Ovary (tissue), 9 donors: ENCODE data around the gene GALNTL6. TPM values are rescaled to one million over a fixed set of nuclear protein-coding genes. Genes with fewer than 3 reads are reported as not detected.

Source experiments
- DNase-seq, 5 donors: peaks; one replicate each; pipeline ENCODE4 v3.0.0-alpha.2; 2019 to 2020
- H3K27ac ChIP-seq, 2 donors: fragments of 200-600 bp; one replicate each; pipeline versions ENCODE4 v1.5.1 to v1.8.0; 2019 to 2022
- H3K27me3 ChIP-seq: fragments of 200-600 bp; one replicate; pipeline ENCODE4 v1.8.0; 2022
- H3K36me3 ChIP-seq: fragments of 200-600 bp; sonication (generic); one replicate; pipeline ENCODE4 v1.5.1; 2019
- H3K4me1 ChIP-seq: one replicate; pipeline ENCODE4 v1.8.1; 2013; ENCODE audit warnings: mild to moderate bottlenecking, moderate library complexity; ENCODE audit not compliant: insufficient read depth
- H3K4me3 ChIP-seq: fragments of 200-600 bp; sonication (generic); one replicate; pipeline ENCODE4 v1.5.1; 2017
- H3K9me3 ChIP-seq, 2 donors: fragments of 200-600 bp in 1 of 2; sonication (generic) in 1 of 2; one replicate each; pipeline versions ENCODE4 v1.5.1 to v1.8.1; 2013 to 2019; ENCODE audit warnings: mild to moderate bottlenecking in 1 of 2, moderate library complexity in 1 of 2
- CTCF ChIP-seq, 3 donors: fragments of 450-650 bp in 2 of 3; fragments of 200-600 bp in 1 of 3; IDR thresholded peaks; one replicate each; pipeline versions ENCODE4 v1.5.1 to v1.8.0; 2016 to 2022; ENCODE audit warnings: antibody characterized with exemption in 3 of 3, mild to moderate bottlenecking in 1 of 3
- EP300 ChIP-seq: sonication (generic); formaldehyde crosslinking; IDR thresholded peaks from one replicate; pipeline ENCODE4 v1.6.1; 2017; ENCODE audit warnings: antibody characterized with exemption
- POLR2A ChIP-seq: fragments of 450-650 bp; IDR thresholded peaks from one replicate; pipeline ENCODE4 v1.6.1; 2017; ENCODE audit warnings: antibody characterized with exemption, mild to moderate bottlenecking, moderate library complexity
- whole genome bisulfite sequencing, 3 donors: extraction: QIAGEN DNeasy Blood & Tissue Kit in 1 of 3; methylation state at CpG; one replicate each; pipeline versions ENCODE4 v1.1.5 to v1.1.7; 2013 to 2017; 5-methylcytosine and 5-hydroxymethylcytosine counted together
- intact Hi-C, 4 donors: fragments of 100-400 bp; cut with DNase I; formaldehyde crosslinking; loops; one replicate each; pipeline versions ENCODE4 v1.11.0 to v1.15.1; 2022 to 2023
- polyA plus RNA-seq, 2 donors: library from polyadenylated mRNA; stranded (reverse); fragments of 200-250 nt in 1 of 2; fragments of 350-450 nt in 1 of 2; fragmentation: Illumina TruSeq in 1 of 2; extraction: RNeasy Lipid Tissue Mini Kit (QIAGEN cat#74804) in 1 of 2; gene quantifications; one replicate each; pipeline ENCODE4 v1.2.3, GENCODE V29; 2013 to 2014
- total RNA-seq, 7 donors: library from RNA; depleted of rRNA in 2 of 7; stranded (reverse); fragments of >200 nt in 2 of 7; fragmentation: NEBNext Ultra II Directional in 3 of 7; extraction: Animal tissue kit (Norgen Biotek cat#: 25700) in 3 of 7; gene quantifications; one replicate each; pipeline versions ENCODE4 v1.1.0 to v1.2.4, GENCODE V29; 2016 to 2023
- donor health status: DM: no; HTN: no; CAD: no; lungs with moderate emphysema.
- donor health status: DM: no; HTN: no; CAD: no.
- donor health status: Bipolar disorder and iron deficiency.
- donor health status: DM: yes; HTN: yes; CAD: no.
- donor health status: DM: no; HTN: no; CAD: no.
- donor health status: DM: yes; HTN: yes; CAD: no.

The GALNTL6 gene
- total and polyA plus RNA-seq, 9 donors, result 0.11 to 1.8 TPM; not detected in 7

DNA sequence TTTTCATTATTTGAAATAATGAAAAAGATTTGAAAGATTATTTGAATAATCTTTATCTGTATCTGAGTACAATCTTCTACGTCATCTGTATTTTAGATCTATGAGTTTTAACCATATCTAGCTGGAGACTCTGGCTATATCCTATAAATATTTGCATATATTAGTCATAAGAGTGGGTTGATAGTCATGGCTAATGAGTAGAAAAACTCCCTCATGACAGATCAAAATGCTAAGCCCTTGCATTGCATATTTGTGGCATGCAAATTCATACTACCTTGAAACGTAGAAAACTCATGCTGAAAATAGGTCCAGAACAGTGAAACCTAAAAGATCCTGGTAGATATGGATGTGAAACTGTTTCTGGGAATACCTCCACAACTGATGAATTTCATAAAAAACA, 291.3 kb downstream of the GALNTL6 start:
- no peak for DNase-seq
- Histone ChIP-seq H3K4me1 (no peaks in the 10 kb centered on the region), H3K27ac (no peak overlapping the region), H3K9me3 (no peaks in the 10 kb centered on the region), H3K36me3 (no peaks in the 10 kb centered on the region), H3K4me3 (no peak overlapping the region), H3K27me3 (no peaks in the 10 kb centered on the region)
- WGBS, 3 donors, result 62 to 68% (median 62%) methylated on average over 2 of the region's 2 CpGs
- intact Hi-C loops, result no loop called here
- TF ChIP-seq CTCF (IDR thresholded peaks at IDR 0.05) (no peak), EP300 (no peak), POLR2A (no peak)

DNA sequence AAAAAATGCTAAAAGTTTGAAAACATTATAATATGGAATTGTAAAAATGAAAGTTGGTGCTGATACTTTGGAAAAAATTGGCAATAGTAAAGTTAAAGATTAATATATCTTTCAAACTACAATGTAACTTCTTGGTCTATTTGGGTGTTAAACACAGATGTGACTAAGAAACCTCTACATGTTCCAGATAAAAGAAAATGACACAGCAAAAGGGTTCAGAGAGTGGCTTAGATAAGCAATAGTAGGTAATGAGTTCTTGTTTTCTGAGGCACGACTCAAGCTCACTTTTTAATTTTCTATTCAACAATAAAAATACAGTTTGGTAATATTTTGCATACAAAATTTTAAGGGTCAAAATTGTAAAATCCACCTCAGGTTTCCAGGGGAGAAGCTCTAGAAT, 292.7 kb downstream of the GALNTL6 start:
- WGBS, 3 donors, result 73 to 74% (median 74%) methylated on average over 1 of the region's 1 CpG
- DNase-seq, result no peak
- Histone ChIP-seq H3K27me3 (no peaks in the 10 kb centered on the region), H3K36me3 (no peaks in the 10 kb centered on the region), H3K27ac (no peak overlapping the region), H3K9me3 (no peaks in the 10 kb centered on the region), H3K4me1 (no peaks in the 10 kb centered on the region), H3K4me3 (no peak overlapping the region)
- no peak for TF ChIP-seq EP300
- no peak for TF ChIP-seq CTCF (IDR thresholded peaks at IDR 0.05)
- TF ChIP-seq POLR2A, result no peak
- intact Hi-C loops, result no loop called here

DNA sequence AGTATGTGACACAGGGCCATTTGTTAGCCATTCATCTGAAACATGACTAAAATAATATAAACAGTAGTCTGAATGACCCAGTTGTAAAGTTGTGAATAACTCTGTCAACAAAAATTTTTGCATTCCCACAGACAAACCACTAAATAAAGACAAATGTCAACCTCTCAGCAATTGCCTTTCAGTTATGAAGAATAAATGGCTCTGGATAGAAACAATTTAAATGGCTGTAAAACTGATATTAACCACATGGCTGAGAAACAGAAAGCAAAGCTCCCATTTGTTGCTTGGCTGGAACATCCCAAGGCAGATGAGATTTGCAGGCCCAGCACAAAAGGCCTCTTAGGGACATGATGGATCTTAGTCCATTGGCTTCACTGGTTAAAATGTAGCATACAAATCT, 296.3 kb downstream of the GALNTL6 start:
- intact Hi-C loops, result no loop called here
- Histone ChIP-seq H3K9me3 (no peaks in the 10 kb centered on the region), H3K36me3 (no peaks in the 10 kb centered on the region), H3K27me3 (no peaks in the 10 kb centered on the region), H3K4me3 (no peak overlapping the region), H3K4me1 (no peaks in the 10 kb centered on the region), H3K27ac (no peak overlapping the region)
- no peak for DNase-seq
- TF ChIP-seq CTCF (IDR thresholded peaks at IDR 0.05), result no peak
- no peak for TF ChIP-seq POLR2A
- no peak for TF ChIP-seq EP300

DNA sequence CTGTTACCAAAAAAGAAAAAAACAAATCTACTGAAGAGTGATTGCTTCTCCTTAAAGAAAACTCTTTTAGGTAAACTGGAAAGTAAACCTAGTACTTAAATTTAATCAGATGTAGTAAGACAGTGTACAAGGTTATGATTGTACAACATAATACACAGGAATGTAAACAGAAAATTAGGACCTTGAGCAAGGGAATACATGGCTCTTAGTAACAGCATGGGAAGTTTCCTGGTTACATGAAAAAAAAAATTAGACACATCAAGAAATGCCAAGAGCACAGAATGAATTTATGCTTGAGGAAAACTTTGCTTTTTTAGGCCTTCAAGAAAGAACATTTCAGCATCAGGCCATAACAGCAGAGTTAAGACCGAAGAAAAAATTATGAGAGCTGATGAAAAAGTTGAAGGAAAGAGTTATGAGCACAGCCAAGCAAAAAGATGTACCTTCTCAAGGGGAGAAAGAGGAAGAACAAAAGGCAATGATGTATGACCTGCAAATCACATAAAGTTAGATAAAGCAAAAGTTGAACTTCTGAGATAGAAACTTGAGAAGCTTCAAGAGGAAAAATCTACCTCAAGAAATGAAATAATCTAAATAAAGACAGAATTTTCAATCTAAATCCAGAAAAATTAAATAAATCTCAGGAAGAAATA, 311.6 kb downstream of the GALNTL6 start:
- intact Hi-C loops, result no loop called here
- no peaks in the 10 kb centered on the region for H3K36me3 ChIP-seq

More for the DNA sequence above, 311.6 kb downstream of the GALNTL6 start:
- TF ChIP-seq POLR2A (no peak), CTCF (IDR thresholded peaks at IDR 0.05) (no peak), EP300 (no peak)
- no peaks in the 10 kb centered on the region for H3K27me3 ChIP-seq
- H3K9me3 ChIP-seq, result no peaks in the 10 kb centered on the region
- H3K4me3 ChIP-seq, result no peak overlapping the region
- WGBS, 3 donors, result 81 to 92% (median 81%) methylated on average over 1 of the region's 1 CpG
- no peaks in the 10 kb centered on the region for H3K4me1 ChIP-seq
- no peak for DNase-seq
- H3K27ac ChIP-seq, result no peak overlapping the region
